Activated B cell treated with CpG ODN at 0.5 μM for 24 hours (primary cell): ENCODE results near the gene SCGB1A1. TPM values are rescaled to one million over a fixed set of nuclear protein-coding genes. Genes with fewer than 3 reads are reported as not detected.

Source experiments
- ATAC-seq: fragments of 200-7000 bp; cut with Tn5 transposase; one replicate; pipeline ENCODE4 v1.10.0; 2021; ENCODE audit warnings: low read depth, mild to moderate bottlenecking, moderate library complexity
- CTCF ChIA-PET: fragments of 350-600 bp; sonication (Branson Sonifier 250); formaldehyde crosslinking; loops from one replicate; lab custom pipeline; 2021; ENCODE audit warnings: antibody characterized with exemption; lab: Charles Lee
- POLR2A ChIA-PET: fragments of 350-600 bp; sonication (Branson Sonifier 250); formaldehyde crosslinking; loops from one replicate; lab custom pipeline; 2021; ENCODE audit warnings: antibody characterized with exemption; lab: Charles Lee
- DNase-seq: peaks from one replicate; pipeline ENCODE4 v3.0.0; 2022
- H3K27ac Mint-ChIP-seq: one replicate; pipeline ENCODE4 v1.8.0; 2020; ENCODE audit warnings: mixed read lengths
- H3K27me3 Mint-ChIP-seq: one replicate; pipeline ENCODE4 v1.8.0; 2021; ENCODE audit warnings: mixed read lengths
- H3K36me3 Mint-ChIP-seq: one replicate; pipeline ENCODE4 v1.8.0; 2021; ENCODE audit warnings: low read depth, mixed read lengths
- H3K4me1 Mint-ChIP-seq: one replicate; pipeline ENCODE4 v1.8.0; 2021; ENCODE audit warnings: mixed read lengths
- H3K4me3 Mint-ChIP-seq: one replicate; pipeline ENCODE4 v1.8.0; 2020; ENCODE audit warnings: mild to moderate bottlenecking, mixed read lengths
- H3K9me3 Mint-ChIP-seq: one replicate; pipeline ENCODE4 v1.8.0; 2020; ENCODE audit warnings: mixed read lengths
- intact Hi-C: fragments of 100-400 bp; cut with micrococcal nuclease; formaldehyde crosslinking; loops from one replicate; pipeline ENCODE4 v1.15.1; 2024
- total RNA-seq: library from RNA; stranded (reverse); gene quantifications from 2 replicates; pipeline ENCODE4 v1.2.3, GENCODE V29; 2022
- TF ChIP-seq, protein P1 (sequence below): fragments of 200-600 bp; IDR thresholded peaks from one replicate; pipeline ENCODE4 v1.8.0; 2022; ENCODE audit warnings: antibody characterized with exemption, mild to moderate bottlenecking

Gene SCGB1A1
- total RNA-seq, 1 donor from 2014 or later = not detected

DNA sequence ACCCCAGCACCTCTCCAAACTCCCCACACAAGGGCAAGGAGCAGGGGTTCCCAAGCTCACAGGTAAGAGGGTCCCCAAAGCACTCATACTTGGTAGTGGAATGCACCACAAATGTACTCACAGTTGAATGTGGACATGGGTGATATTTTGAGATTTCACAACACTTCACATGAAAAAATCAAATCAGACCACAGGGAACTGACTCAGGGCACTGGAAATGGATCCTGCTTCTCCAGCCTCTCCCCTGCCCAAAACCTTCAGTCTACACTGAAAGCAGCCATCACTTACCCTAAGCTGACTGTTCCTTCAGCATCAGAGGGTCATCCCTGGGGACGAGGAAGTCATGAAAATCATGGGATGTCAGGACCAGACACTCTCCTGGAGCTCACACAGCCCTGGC is 40.2 kb downstream of the SCGB1A1 start:
- no peak overlapping the region for H3K27ac Mint-ChIP-seq
- POLR2A ChIA-PET = interaction anchor here (1.1 kb wide), 1 partner anchor 25 kb away, joined by 15 read pairs; no protein-coding TSS in a partner anchor
- H3K4me1 Mint-ChIP-seq = peaks cover 10% of the 10 kb centered on the region

DNA sequence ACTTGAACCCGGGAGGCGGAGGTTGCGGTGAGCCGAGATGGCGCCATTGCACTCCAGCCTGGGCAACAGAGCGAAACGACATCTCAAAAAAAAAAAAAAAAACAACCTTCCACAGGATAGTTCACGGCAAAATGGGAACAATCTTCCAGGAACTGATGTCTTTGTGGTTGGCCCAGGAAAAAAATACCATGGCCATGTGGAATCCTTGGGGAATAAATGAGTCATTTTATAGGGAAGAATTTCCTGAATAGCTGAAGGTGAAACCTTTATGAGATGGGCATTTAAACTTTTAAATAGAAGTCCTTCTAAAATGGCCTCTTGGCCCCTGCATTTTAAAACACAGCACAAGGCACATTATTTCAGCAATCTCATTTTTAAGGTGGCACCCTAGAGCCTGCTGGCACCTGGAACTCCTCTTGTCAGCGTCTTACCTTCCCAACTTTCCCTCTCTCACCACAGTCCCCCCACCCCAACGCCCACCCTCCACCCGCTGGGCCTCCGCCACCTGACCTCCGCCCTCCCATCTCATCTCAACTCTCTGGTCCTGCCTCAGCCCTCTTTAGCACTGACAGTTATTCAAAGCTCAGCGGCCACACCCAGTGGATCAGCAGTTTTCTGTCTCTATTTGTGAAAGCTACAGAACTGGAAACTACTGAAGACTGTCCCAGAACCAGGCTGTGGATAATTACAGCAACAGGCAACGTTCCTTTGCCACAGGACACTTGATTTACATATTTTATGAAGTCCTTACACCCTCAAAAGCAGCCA is 43.1 kb downstream of the SCGB1A1 start:
- Mint-ChIP-seq H3K9me3 (no peaks in the 10 kb centered on the region), H3K4me1 (peaks cover 16% of the 10 kb centered on the region), H3K27me3 (no peaks in the 10 kb centered on the region), H3K27ac (no peak overlapping the region), H3K36me3 (no peaks in the 10 kb centered on the region), H3K4me3 (no peak overlapping the region)
- DNase-seq (no peak), ATAC-seq (no peak)
- intact Hi-C loops = no loop called here
- TF ChIP-seq, protein P1, sequence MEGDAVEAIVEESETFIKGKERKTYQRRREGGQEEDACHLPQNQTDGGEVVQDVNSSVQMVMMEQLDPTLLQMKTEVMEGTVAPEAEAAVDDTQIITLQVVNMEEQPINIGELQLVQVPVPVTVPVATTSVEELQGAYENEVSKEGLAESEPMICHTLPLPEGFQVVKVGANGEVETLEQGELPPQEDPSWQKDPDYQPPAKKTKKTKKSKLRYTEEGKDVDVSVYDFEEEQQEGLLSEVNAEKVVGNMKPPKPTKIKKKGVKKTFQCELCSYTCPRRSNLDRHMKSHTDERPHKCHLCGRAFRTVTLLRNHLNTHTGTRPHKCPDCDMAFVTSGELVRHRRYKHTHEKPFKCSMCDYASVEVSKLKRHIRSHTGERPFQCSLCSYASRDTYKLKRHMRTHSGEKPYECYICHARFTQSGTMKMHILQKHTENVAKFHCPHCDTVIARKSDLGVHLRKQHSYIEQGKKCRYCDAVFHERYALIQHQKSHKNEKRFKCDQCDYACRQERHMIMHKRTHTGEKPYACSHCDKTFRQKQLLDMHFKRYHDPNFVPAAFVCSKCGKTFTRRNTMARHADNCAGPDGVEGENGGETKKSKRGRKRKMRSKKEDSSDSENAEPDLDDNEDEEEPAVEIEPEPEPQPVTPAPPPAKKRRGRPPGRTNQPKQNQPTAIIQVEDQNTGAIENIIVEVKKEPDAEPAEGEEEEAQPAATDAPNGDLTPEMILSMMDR = no peak
- ChIA-PET CTCF (interaction anchor here (0.7 to 1.4 kb wide), 3 partner anchors 35 to 37 kb away, joined by 3 to 7 read pairs (median 3); no protein-coding TSS in a partner anchor), POLR2A (interaction anchor here (0.6 kb wide), 1 partner anchor 1102 kb away, joined by 4 read pairs; no protein-coding TSS in a partner anchor)

More for the DNA sequence above, 40.2 kb downstream of the SCGB1A1 start:
- TF ChIP-seq, protein P1 = no peak
- Mint-ChIP-seq H3K9me3 (no peaks in the 10 kb centered on the region), H3K4me3 (no peak overlapping the region), H3K36me3 (no peaks in the 10 kb centered on the region), H3K27me3 (no peaks in the 10 kb centered on the region)
- intact Hi-C loops = no loop called here
- DNase-seq (no peak), ATAC-seq (no peak)
- CTCF ChIA-PET = interaction anchor here (1.3 kb wide), 1 partner anchor 34 kb away, joined by 5 read pairs; no protein-coding TSS in a partner anchor

DNA sequence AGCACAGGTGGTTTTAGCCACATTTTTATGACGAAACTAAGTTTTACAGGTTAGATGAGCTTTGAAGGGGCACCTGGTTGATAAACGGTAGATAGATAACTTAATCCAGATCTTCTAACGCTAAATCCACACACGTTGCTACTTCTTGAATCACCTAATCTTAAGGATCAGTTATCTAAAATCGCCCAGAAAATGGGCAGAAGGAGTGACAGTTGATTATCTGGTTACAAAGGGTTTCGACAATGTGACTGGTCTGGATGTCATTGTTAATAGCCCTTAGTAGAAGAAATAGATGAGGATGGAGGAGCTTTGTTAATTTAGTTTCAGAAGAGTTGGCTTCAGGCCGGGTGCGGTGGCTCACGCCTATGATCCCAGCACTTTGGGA is 43.7 kb downstream of the SCGB1A1 start:
- CTCF ChIA-PET = interaction anchor here (1.1 to 1.4 kb wide), 2 partner anchors 36 to 38 kb away, joined by 3 to 7 read pairs; no protein-coding TSS in a partner anchor
- no peak overlapping the region for H3K4me3 Mint-ChIP-seq
- TF ChIP-seq, protein P1 = no peak
- no peak overlapping the region for H3K27ac Mint-ChIP-seq
- no peaks in the 10 kb centered on the region for H3K9me3 Mint-ChIP-seq
- intact Hi-C loops = no loop called here
- POLR2A ChIA-PET = interaction anchor here (0.6 kb wide), 1 partner anchor 1102 kb away, joined by 4 read pairs; no protein-coding TSS in a partner anchor
- peaks cover 16% of the 10 kb centered on the region for H3K4me1 Mint-ChIP-seq
- ATAC-seq = no peak
- DNase-seq = no peak
- H3K27me3 Mint-ChIP-seq = no peaks in the 10 kb centered on the region
- no peaks in the 10 kb centered on the region for H3K36me3 Mint-ChIP-seq

DNA sequence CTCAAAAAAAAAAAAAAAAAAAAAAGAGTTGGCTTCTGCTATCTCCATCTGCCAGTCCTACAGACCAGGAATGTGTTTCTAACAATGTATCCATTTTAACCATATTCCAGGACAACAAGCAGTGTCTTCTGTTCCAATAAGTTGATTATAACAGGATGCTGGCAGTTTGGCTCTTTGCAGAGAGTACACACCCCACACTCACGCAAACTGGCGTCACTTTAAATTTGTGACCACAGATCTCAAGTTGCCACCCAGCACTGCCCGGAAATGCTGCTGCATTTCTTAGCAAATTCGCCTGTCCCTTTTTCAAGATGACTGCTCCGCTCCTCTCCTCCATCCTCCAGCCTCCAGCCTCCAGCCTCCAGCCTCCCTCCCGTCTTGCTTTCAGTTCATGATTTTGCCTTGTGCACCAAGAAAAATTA is 44.3 kb downstream of the SCGB1A1 start:
- ChIA-PET POLR2A (no interaction called here), CTCF (interaction anchor here (1.1 kb wide), 1 partner anchor 38 kb away, joined by 4 read pairs; no protein-coding TSS in a partner anchor)
- no peaks in the 10 kb centered on the region for H3K9me3 Mint-ChIP-seq
- H3K4me3 Mint-ChIP-seq = no peak overlapping the region
- no peak overlapping the region for H3K27ac Mint-ChIP-seq
- H3K27me3 Mint-ChIP-seq = no peaks in the 10 kb centered on the region
- H3K36me3 Mint-ChIP-seq = no peaks in the 10 kb centered on the region
- no peak for DNase-seq
- peaks cover 16% of the 10 kb centered on the region for H3K4me1 Mint-ChIP-seq
- TF ChIP-seq, protein P1 = no peak
- intact Hi-C loops = no loop called here
- ATAC-seq = no peak

DNA sequence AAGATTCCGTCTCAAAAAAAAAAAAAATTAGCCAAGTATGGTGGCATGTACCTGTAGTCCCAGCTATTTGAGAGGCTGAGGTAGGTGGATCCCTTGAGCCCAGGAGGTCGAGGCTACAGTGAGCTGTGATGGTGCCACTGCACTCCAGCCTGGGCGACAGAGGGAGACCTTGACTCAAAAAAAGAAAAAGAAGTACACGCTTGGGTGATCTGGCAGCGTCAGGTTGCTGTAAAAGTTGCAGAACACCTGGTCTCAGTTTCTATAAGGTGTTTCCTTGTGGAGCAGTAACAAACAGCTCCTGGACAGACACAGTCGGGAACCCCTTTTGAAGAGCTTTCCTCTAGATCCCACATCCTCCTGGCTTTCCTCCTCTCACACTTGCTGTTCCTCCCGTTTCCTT is 45.8 kb downstream of the SCGB1A1 start:
- no peaks in the 10 kb centered on the region for H3K36me3 Mint-ChIP-seq
- TF ChIP-seq, protein P1 = no peak
- DNase-seq (no peak), ATAC-seq (peak; percentile 72)
- no peak overlapping the region for H3K4me3 Mint-ChIP-seq
- H3K9me3 Mint-ChIP-seq = no peaks in the 10 kb centered on the region
- intact Hi-C loops = loop anchor here (2.0 kb wide), 2 partner anchors 40 to 76 kb away; no protein-coding TSS in a partner anchor
- H3K4me1 Mint-ChIP-seq = peaks cover 16% of the 10 kb centered on the region
- POLR2A ChIA-PET = interaction anchor here (0.6 to 1.2 kb wide), 5 partner anchors 14 to 1847 kb away, joined by 3 to 5 read pairs (median 4); partner anchors contain the start of gene TUT1
- CTCF ChIA-PET = interaction anchor here (0.7 to 1.7 kb wide), 4 partner anchors 20 to 93 kb away, joined by 3 to 7 read pairs (median 4); no protein-coding TSS in a partner anchor
- H3K27me3 Mint-ChIP-seq = no peaks in the 10 kb centered on the region
- no peak overlapping the region for H3K27ac Mint-ChIP-seq
